ENCODE data around the gene ILK. TPM values are rescaled to one million over a fixed set of nuclear protein-coding genes. Genes with fewer than 3 reads are reported as not detected.

Gene ILK
- total and polyA plus RNA-seq, 2 of the 13 experiments (the other 11 are each of a cell fraction or from before 2014, with no cell fraction given) = 70.3 to 108 TPM

GRCh38 chr11:6611963-6612212, 8.3 kb downstream of the ILK start (continued):
- TF ChIP-seq ZNF264 (CRISPR knock-in tag; IDR thresholded peaks at IDR 0.05) = no peak
- TF ChIP-seq, protein P1, sequence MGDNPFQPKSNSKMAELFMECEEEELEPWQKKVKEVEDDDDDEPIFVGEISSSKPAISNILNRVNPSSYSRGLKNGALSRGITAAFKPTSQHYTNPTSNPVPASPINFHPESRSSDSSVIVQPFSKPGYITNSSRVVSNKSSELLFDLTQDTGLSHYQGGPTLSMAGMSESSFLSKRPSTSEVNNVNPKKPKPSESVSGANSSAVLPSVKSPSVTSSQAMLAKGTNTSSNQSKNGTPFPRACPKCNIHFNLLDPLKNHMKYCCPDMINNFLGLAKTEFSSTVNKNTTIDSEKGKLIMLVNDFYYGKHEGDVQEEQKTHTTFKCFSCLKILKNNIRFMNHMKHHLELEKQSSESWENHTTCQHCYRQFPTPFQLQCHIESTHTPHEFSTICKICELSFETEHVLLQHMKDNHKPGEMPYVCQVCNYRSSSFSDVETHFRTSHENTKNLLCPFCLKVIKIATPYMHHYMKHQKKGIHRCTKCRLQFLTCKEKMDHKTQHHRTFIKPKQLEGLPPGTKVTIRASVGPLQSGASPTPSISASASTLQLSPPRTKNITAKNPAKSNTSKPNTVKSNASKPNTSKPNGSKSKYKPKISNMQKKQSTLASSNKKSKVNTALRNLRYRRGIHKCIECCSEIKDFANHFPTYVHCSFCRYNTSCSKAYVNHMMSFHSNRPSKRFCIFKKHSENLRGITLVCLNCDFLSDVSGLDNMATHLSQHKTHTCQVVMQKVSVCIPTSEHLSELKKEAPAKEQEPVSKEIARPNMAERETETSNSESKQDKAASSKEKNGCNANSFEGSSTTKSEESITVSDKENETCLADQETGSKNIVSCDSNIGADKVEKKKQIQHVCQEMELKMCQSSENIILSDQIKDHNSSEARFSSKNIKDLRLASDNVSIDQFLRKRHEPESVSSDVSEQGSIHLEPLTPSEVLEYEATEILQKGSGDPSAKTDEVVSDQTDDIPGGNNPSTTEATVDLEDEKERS (CRISPR knock-in tag; IDR thresholded peaks at IDR 0.05) = no peak
- no peak for TF ChIP-seq CC2D1A (CRISPR knock-in tag; IDR thresholded peaks at IDR 0.05)
- no peak for TF ChIP-seq ZNF34 (CRISPR knock-in tag; IDR thresholded peaks at IDR 0.05; ENCODE audit: borderline replicate concordance)
- TF ChIP-seq ZNF251 (CRISPR knock-in tag; IDR thresholded peaks at IDR 0.05) = no peak
- no peak for TF ChIP-seq ZNF781 (CRISPR knock-in tag; IDR thresholded peaks at IDR 0.05; ENCODE audit: borderline replicate concordance, not compliant biosample characterization)
- no peak for TF ChIP-seq NR1H2 (CRISPR knock-in tag; IDR thresholded peaks at IDR 0.05; ENCODE audit: borderline replicate concordance, low read depth)
- no peak for TF ChIP-seq DNMT1 (CRISPR knock-in tag; IDR thresholded peaks at IDR 0.05)
- TF ChIP-seq AGO2 (optimal IDR thresholded peaks at IDR 0.05; ENCODE audit: low read depth, low read length) = no peak
- TF ChIP-seq, protein P2, sequence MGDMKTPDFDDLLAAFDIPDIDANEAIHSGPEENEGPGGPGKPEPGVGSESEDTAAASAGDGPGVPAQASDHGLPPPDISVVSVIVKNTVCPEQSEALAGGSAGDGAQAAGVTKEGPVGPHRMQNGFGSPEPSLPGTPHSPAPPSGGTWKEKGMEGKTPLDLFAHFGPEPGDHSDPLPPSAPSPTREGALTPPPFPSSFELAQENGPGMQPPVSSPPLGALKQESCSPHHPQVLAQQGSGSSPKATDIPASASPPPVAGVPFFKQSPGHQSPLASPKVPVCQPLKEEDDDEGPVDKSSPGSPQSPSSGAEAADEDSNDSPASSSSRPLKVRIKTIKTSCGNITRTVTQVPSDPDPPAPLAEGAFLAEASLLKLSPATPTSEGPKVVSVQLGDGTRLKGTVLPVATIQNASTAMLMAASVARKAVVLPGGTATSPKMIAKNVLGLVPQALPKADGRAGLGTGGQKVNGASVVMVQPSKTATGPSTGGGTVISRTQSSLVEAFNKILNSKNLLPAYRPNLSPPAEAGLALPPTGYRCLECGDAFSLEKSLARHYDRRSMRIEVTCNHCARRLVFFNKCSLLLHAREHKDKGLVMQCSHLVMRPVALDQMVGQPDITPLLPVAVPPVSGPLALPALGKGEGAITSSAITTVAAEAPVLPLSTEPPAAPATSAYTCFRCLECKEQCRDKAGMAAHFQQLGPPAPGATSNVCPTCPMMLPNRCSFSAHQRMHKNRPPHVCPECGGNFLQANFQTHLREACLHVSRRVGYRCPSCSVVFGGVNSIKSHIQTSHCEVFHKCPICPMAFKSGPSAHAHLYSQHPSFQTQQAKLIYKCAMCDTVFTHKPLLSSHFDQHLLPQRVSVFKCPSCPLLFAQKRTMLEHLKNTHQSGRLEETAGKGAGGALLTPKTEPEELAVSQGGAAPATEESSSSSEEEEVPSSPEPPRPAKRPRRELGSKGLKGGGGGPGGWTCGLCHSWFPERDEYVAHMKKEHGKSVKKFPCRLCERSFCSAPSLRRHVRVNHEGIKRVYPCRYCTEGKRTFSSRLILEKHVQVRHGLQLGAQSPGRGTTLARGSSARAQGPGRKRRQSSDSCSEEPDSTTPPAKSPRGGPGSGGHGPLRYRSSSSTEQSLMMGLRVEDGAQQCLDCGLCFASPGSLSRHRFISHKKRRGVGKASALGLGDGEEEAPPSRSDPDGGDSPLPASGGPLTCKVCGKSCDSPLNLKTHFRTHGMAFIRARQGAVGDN (CRISPR knock-in tag; IDR thresholded peaks at IDR 0.05) = no peak
- TF ChIP-seq, protein P3, sequence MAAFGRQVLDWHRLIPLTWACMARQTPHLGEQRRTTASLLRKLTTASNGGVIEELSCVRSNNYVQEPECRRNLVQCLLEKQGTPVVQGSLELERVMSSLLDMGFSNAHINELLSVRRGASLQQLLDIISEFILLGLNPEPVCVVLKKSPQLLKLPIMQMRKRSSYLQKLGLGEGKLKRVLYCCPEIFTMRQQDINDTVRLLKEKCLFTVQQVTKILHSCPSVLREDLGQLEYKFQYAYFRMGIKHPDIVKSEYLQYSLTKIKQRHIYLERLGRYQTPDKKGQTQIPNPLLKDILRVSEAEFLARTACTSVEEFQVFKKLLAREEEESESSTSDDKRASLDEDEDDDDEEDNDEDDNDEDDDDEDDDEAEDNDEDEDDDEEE (CRISPR knock-in tag; IDR thresholded peaks at IDR 0.05) = no peak
- TF ChIP-seq ZNF780A (CRISPR knock-in tag; IDR thresholded peaks at IDR 0.05) = no peak
- TF ChIP-seq ZBTB42 (CRISPR knock-in tag; IDR thresholded peaks at IDR 0.05) = peak; percentile 27; the same call in 1 of the 2 replicates
- TF ChIP-seq ZFAT (CRISPR knock-in tag; conservative IDR thresholded peaks at IDR 0.05) = no peak
- no peak for TF ChIP-seq ZBTB3 (CRISPR knock-in tag; IDR thresholded peaks at IDR 0.05; ENCODE audit: borderline replicate concordance, low read depth)
- TF ChIP-seq, protein P4, sequence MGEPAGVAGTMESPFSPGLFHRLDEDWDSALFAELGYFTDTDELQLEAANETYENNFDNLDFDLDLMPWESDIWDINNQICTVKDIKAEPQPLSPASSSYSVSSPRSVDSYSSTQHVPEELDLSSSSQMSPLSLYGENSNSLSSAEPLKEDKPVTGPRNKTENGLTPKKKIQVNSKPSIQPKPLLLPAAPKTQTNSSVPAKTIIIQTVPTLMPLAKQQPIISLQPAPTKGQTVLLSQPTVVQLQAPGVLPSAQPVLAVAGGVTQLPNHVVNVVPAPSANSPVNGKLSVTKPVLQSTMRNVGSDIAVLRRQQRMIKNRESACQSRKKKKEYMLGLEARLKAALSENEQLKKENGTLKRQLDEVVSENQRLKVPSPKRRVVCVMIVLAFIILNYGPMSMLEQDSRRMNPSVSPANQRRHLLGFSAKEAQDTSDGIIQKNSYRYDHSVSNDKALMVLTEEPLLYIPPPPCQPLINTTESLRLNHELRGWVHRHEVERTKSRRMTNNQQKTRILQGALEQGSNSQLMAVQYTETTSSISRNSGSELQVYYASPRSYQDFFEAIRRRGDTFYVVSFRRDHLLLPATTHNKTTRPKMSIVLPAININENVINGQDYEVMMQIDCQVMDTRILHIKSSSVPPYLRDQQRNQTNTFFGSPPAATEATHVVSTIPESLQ (CRISPR knock-in tag; conservative IDR thresholded peaks at IDR 0.05) = no peak
- no peak for TF ChIP-seq JARID2 (CRISPR knock-in tag; IDR thresholded peaks at IDR 0.05; ENCODE audit: insufficient replicate concordance)
- TF ChIP-seq, protein P5, sequence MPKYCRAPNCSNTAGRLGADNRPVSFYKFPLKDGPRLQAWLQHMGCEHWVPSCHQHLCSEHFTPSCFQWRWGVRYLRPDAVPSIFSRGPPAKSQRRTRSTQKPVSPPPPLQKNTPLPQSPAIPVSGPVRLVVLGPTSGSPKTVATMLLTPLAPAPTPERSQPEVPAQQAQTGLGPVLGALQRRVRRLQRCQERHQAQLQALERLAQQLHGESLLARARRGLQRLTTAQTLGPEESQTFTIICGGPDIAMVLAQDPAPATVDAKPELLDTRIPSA (CRISPR knock-in tag; IDR thresholded peaks at IDR 0.05; ENCODE audit: borderline replicate concordance) = 0 out of 2 replicates have a peak, but pooled peaks have one; percentile 18
- peak; percentile 50 for TF ChIP-seq HNRNPK (IDR thresholded peaks at IDR 0.05; ENCODE audit: low read depth, low read length, poor library complexity, severe bottlenecking)
- no peak for TF ChIP-seq YEATS4 (CRISPR knock-in tag; IDR thresholded peaks at IDR 0.05; ENCODE audit: borderline replicate concordance)
